MV-4-11 (cell line): ENCODE results near the gene ADAMTS17.

ENCODE experiments used
- DNase-seq: peaks from one replicate; lab custom pipeline; 2025; lab: John Stamatoyannopoulos, UW

ADAMTS17 gene

DNA sequence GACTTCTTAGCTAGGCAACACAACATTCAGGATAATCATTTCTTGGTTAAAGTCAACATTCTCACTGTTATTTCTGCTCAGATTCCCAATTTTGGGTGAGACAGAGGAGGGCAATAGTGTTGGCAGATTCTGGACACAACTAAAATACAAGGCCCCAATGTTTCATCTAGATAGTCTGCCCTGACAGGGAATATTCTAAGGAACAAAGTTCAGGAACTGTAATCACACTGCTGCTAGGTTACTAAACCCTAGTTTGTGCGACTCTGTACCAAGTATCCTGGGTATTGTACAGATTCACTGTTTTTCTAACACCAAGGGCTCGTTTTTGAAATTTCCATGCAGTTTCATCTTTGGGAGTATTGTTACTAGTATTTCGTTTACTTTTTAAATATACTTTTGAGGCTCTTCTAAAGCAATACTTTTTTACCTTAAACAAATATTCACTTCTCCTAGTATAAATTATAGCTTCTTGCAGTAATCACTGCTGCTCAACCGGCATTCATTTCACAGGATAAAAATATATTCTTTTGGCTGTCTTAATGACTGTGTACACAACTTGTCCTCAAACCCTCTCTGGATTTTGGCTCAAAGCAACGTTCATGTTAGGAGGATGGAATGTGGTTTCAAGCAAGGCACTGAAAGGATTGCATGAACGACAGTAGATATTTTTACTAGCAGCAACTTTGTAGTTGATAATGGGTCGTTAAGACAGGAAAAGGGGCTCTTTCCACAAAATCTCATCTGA lies 167.4 kb downstream of the ADAMTS17 start:
- no peak for DNase-seq

DNA sequence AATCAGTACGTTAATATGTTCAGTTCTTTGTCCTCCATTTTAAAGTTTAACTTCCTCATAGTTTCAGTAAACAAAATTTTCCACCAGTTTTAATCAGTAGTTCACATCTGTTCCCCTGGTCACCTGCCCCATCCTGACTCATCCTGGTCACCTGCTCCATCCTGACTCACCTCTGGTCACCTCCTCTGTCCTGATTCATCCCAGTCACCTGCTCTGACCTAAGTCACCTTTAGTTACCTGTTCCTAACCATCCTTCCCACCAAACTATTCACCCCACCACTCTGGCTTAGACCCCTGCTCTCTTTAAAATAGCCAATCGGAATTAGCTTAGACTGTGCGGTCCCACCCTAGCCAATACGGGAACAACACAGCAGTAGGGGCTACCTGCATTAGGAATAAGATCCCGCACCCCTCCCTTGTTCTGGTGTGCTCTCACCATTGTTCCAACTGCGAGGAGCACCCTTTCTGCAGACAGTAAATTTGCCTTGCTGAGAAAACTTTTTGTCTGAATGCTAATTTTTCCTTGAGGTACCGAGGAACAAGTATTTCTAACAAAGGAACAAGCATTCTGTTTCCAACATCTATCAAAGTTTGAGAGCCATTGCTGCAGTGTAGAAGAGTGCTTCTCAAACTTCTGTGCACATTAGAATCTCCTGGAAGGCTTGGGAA lies 169.3 kb downstream of the ADAMTS17 start:
- DNase-seq = no peak

DNA sequence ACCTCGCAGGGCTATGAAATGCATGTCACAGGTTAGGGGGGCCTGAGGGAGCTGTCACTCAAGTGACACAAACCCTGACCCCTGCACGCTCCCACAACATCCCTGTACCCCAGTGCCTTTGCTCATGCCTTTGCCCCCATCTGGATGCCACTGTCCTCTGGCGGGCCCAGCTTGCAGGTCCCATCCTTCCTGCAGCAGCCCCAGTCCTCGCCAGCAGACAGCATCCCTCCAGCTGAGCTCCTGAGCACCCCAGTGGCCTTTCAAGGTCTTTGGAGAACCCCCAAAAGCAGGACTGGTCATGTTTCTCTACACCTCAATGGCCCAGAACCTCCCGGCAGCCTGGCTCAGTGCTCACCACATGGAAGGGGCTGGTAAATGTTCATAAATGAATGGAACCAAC lies 170.4 kb downstream of the ADAMTS17 start:
- no peak for DNase-seq

DNA sequence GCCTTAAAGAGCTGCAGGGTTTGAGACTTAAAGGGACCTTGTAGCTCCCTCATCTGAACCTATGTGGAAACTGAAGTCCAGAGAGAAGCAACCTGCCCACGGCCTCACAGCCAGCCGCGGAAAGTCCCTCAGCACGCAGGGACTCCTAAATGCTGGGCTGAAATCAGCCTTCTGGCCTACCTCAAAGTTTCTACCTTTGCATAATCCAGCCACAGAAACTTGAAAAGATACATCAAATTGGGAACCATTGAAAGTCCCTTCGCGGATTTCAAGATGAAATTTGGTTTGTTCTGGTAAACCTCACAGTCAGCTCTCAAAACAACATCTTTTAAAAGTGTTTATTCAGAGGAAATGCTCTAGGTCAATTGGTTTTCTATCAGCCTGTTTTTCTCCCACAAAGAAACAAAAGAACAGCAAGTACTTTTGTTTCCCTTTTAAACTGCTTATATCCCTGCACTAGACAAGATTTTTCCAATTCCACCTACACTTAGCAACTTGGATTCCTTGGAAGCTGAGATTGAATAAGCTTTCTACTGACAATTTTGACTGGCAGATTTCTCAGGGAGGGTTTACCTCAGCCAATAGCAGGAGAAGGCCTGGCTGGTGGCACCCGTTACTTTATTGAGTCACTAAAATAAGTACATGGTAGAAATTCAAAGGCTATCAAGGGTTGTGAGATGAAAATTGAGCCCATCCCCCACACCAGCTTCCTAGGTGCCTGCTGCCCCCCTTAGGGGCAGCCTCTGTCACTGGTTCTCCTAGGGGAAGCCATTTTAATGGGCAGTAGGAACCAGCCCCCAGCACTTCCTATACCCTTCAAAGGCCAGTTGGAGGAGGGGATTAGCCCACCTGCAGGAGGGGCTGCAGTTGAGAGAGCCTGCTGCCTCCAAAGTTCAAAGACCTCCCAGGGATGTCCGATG lies 171.2 kb downstream of the ADAMTS17 start:
- DNase-seq = no peak

DNA sequence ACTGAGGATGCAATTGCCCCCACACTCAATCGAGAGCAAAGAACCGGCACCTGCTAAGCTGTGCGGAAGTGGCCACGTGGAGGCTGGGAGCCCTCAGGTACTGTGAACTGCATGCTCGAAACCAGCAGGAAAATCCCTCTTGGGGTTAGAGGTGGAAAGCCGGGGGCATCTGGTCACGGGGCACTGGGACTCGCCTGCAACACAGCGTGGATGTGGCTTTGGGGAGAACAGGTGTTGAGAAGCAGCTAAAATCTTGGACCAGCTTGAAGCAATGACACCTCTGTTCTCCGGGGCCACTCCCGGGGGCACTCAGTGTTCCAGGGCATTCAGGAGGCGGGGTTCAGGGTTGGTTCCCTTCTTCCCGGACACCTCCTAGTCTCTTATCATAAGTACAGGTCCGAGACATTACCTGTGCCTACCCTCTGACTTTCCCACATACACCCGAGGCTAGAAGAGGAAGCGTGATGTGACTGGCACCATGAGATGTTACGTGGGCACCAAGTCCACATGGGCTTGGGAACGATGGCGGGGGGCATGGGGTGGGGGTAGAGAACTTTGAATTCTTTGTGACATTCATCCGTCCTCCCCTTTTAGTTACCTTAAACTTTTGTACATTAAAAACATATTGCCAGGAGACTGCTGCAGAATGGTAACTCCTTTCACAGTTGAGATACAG lies 172.0 kb downstream of the ADAMTS17 start:
- DNase-seq = no peak

- DNase-seq = no peak
These were observed 173.0 kb downstream of the ADAMTS17 start for GRCh38 chr15:100168787-100169186.

- DNase-seq = no peak
These were observed 173.8 kb downstream of the ADAMTS17 start for GRCh38 chr15:100167884-100168375.

DNA sequence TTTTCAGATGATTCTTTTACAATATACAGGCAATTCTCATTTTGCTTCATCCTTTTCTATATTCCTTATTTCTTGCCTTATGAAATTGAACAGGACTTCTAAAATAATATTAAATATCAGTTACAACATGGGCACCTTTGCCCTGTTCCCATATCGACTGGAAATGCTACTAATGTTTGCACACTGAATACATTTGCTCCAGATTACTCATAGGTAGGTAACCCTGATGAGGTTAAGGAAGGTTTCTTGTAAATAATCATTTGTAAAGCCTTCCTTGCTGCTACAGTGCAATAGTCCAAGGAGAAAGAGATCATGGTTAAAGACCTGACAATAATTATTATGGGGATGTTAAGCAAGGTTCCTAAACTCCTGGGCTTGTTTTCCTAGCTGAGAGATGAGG lies 175.5 kb downstream of the ADAMTS17 start:
- DNase-seq = no peak

DNA sequence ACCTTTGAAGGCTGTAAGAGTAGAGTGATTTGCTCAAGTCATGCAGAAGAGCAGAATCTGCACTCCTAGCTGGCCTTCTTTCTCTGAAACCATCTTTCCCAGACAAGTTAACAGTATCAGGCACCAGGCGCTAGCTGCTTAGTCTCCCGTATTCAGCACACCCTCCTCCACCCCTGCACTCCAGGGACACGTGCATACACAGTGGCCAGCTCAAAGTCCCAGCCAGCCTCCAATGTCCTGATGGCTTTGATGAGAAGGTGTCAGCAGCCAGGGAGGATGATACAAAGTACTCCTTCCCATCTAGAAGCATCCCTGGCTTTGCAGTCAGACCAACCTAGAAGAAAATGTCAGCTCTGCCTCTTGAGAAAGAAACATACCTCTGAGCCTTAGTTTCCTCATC lies 177.8 kb downstream of the ADAMTS17 start:
- DNase-seq = no peak

DNA sequence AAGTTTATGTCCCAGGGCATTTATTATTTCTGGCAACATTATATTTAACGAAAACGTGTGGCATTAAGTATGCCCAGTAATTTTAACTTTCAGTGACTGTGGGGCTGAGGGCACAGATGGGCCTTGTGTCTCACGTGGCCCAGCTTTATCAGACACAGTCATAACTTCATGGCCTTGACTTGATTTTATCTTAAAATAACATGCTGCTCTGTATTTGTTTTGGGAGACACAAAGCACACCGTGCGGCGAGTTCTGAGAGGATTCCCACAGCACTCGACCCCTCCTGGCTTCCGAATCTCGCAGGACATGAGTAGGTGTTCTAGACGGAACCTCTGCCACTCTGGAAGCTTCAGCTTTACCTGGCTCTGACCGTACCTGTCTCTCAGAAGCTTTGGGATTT lies 180.8 kb downstream of the ADAMTS17 start:
- no peak for DNase-seq

GRCh38 chr15:100159436-100159835 lies 182.3 kb downstream of the ADAMTS17 start:
- no peak for DNase-seq

DNA sequence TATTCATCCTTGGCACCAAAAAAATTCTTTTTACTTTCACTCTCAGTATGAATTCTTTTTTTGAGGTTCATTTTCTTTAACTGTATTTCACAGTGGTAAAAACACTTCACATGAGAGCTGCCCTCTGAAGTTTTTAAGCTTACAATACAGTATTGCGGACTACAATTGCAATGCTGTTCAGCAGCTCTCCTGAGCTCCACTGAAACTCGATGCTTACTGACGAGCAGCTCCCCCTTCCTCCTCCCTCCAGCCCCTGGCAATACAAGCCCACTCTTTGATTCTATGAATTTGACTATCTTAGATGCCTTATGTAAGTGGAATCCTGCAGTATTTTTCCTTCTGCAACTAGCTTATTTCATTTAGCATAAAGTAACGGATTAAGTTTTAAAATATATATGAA lies 183.4 kb downstream of the ADAMTS17 start:
- no peak for DNase-seq

DNA sequence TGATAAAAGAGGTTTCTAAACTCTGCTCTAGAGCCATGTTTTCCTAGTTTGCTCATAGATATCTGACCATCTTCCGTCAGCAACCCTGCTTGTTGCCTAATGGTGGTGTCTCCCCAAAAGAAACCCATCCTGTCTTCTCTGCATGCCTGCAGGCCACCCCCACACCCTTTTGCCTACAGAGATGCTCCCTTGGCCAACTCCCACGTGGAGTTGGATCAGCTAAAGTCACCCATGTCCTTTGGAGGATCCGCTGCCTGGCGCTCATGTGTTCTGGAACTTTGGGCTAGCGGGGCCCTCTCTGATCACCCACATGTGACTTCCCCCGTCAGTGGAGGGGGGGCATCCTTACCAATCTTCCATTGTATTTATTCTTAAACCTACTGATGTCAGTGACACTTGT lies 185.6 kb downstream of the ADAMTS17 start:
- no peak for DNase-seq

GRCh38 chr15:100154338-100154737 lies 187.4 kb downstream of the ADAMTS17 start:
- no peak for DNase-seq

DNA sequence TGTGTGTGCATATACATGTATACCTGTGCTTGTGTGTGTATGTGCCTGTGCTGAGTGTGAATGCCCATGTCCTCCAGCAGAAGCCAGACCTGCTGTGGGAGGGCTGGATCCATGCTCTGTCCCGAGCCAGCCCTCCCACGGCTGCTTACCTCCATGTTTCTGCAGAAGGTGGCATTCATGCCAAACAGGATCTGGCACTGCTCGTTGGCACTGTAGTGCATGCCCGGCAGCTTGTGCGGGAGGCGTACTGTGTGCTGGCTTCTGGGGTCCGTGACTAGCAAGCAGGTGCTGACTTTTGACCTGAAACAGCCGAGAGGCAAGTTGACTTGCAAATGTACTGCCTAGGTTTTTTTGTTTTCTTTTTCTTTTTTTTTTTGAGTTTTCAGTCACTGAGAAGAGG lies 189.3 kb downstream of the ADAMTS17 start:
- no peak for DNase-seq

GRCh38 chr15:100150906-100151305 lies 190.9 kb downstream of the ADAMTS17 start:
- DNase-seq = no peak

- no peak for DNase-seq
These were observed 193.9 kb downstream of the ADAMTS17 start for GRCh38 chr15:100147828-100148227.

DNA sequence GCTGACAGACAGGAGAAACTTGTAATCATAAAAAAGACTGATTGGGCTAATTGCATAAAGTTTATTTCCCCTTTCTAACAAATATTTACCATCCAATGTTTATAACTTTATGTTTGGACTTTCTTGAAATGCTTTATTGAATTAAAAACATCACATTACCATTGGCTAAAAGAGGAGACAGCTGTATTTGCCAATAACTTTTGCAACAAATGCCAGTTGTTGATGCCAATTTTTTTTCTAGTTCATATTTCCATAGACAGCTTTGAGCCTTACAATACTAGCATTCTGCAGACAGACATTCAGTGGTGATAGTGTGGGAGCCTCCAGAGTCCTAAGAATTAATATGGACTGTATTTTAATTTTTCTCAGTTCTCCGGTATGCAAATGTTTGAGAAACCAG lies 198.4 kb downstream of the ADAMTS17 start:
- no peak for DNase-seq

DNA sequence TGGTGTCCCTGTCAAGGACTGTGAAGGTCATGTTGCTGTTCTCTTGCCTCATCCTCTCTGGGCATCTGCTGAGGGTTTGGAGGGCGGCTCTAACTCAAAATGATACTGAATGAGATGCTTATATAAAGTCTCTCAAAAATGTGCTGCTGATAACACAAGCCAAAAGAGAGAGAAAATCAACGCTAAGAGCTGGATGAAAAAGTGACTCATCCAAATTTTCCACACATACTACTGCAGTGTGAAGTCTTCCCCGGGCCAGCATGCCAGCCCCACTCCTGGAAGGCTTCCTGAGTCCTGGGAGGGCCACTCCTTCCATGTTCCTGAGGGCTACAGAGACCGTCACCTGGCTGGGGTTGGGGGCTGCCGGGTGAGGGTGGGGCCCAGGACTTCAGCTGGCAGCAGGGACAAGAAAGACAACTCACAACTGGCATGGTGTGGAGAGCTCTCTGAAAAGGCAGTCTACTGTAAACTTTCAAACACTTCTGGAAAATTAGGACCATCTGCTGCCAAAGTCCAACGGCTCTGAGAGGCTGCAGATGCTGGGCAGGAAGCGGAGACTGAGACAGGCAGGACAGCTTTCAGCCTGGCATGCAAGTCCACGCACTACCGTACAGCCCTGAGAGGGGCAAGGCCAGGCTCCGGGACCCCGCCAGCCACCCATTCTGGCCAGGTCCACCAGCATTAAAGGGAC lies 200.3 kb downstream of the ADAMTS17 start:
- DNase-seq = no peak

- peak; percentile 18 for DNase-seq
These were observed 201.1 kb downstream of the ADAMTS17 start for GRCh38 chr15:100140527-100141308.

DNA sequence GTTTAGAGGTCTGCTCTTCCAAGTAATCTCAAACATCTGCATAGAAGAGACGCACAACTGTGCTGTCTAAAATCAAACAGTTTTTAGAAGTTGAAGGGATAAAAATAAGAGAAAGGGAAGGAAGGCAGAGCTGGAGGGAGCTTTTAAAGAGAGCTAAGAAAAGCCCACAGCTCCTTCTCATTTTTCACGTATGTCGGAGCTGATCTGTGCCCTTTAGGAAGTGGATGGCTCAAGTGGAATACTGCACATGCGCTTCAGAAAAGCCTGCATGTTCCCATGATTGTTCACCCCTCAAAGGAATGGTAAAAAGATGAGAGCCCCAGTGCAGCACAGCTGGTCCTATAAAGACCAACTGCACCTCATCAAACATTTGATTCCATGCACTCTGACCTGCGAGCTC lies 207.2 kb downstream of the ADAMTS17 start:
- DNase-seq = no peak
